Fibroblast of peridontal ligament (primary cell): ENCODE data around the gene ZFP36L2.

Experiments used
- DNase-seq: peaks from one replicate; pipeline ENCODE4 v3.0.0-alpha.2; 2010; ENCODE audit errors: extremely low read depth

ZFP36L2 gene

GRCh38 chr2:43246641-43247040 lies 20.2 kb upstream of the ZFP36L2 start:
- DNase-seq = no peak

GRCh38 chr2:43241558-43241957 lies 15.2 kb upstream of the ZFP36L2 start:
- DNase-seq = no peak

GRCh38 chr2:43240766-43241150 lies 14.4 kb upstream of the ZFP36L2 start:
- DNase-seq = no peak

GRCh38 chr2:43239981-43240765 lies 13.8 kb upstream of the ZFP36L2 start:
- DNase-seq = no peak

- DNase-seq = no peak
These were observed 12.4 kb upstream of the ZFP36L2 start for GRCh38 chr2:43238813-43239212.

GRCh38 chr2:43238176-43238575 lies 11.8 kb upstream of the ZFP36L2 start:
- peak; percentile 37 for DNase-seq

- no peak for DNase-seq
These were observed 7.1 kb upstream of the ZFP36L2 start for GRCh38 chr2:43233218-43234212.

GRCh38 chr2:43230951-43231827 lies 4.8 kb upstream of the ZFP36L2 start:
- DNase-seq = no peak

GRCh38 chr2:43230351-43230885 lies 4.0 kb upstream of the ZFP36L2 start:
- DNase-seq = no peak

GRCh38 chr2:43228756-43229659 lies 2.6 kb upstream of the ZFP36L2 start:
- peak; percentile 1 for DNase-seq

- DNase-seq = peak; percentile 6
These were observed 1.9 kb upstream of the ZFP36L2 start for GRCh38 chr2:43228321-43228751.

- DNase-seq = no peak
These were observed 1.4 kb upstream of the ZFP36L2 start for GRCh38 chr2:43227830-43228281.

GRCh38 chr2:43226955-43227829 lies 786 bp upstream of the ZFP36L2 start:
- DNase-seq = peak; percentile 73

- DNase-seq = peak; percentile 69
These were observed 433 bp downstream of the ZFP36L2 start for GRCh38 chr2:43225788-43226557.

GRCh38 chr2:43225093-43225787 lies 1.2 kb downstream of the ZFP36L2 start:
- DNase-seq = peak; percentile 69

- peak; percentile 30 for DNase-seq
These were observed 1.8 kb downstream of the ZFP36L2 start for GRCh38 chr2:43224571-43225092.

GRCh38 chr2:43224131-43224570 lies 2.3 kb downstream of the ZFP36L2 start:
- peak; percentile 68 for DNase-seq
